ENCODE data around the gene IPO4. TPM values are rescaled to one million over a fixed set of nuclear protein-coding genes. Genes with fewer than 3 reads are reported as not detected.

Gene IPO4
- total and polyA plus RNA-seq, 9 of the 15 experiments (the other 6 are each of a cell fraction or from before 2014, with no cell fraction given) = 7.3 to 122 (median 31.8) TPM

DNA sequence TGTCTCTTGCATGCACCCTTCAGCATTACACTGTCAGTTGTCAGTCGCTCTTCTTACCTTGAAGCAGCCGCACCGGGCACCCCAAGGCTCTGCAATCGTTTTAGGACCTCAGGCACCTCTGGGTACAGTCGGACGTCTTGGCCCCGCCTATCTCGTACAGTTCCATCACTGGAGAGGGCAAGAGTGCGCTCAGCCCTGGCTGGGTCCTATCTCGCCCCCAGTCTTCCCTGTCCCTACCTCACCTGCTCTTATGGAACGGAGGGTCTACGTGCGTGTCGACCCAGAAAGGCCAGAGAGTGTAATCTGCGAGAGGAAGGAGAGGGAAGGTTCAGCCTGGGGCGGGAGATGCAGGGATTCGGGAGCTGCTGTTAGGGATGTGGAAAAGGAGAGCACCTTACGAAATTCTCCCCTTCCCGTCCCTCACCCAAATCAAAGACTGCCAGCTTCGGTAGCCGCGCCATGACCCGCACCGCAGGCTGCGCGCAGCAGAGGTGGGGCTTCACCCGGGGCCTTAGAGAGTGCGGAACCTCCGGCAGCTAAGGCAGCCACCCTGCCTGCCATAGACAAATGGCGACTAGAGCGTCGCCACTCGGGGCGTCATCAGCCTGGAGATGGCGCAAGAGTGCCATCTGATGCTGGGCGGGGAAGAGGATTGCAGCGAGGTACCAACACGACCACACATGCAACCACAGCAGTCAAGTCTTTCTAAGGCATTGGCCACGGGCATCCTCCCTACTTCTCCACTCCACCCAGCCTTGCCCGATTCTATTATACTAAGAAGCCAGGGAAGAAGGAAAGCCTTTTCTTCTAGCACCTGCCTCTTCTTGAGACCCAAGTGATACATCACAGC is 27.1 kb upstream of the IPO4 start, which contains the start of gene MDP1 (continued):
- no peak for TF ChIP-seq CHD1 (IDR thresholded peaks at IDR 0.05; ENCODE audit: low read length)
- peak; percentile 74 for TF ChIP-seq HMGN3 (IDR thresholded peaks at IDR 0.05; ENCODE audit: borderline replicate concordance, extremely low read depth, insufficient read length, low read depth, low read length)
- TF ChIP-seq NEUROD1 (IDR thresholded peaks at IDR 0.05; ENCODE audit: borderline replicate concordance, low read depth, low read length, partially characterized antibody) = no peak
- no peak for TF ChIP-seq MTA1 (IDR thresholded peaks at IDR 0.05; ENCODE audit: borderline replicate concordance)
- TF ChIP-seq KDM4B (IDR thresholded peaks at IDR 0.05; ENCODE audit: borderline replicate concordance in 2 of 2, low read depth in 1 of 2) = no peak
- no peak for TF ChIP-seq MEF2A (IDR thresholded peaks at IDR 0.05; ENCODE audit: control insufficient read depth, low read depth, low read length)
- TF ChIP-seq ZBTB17 (CRISPR knock-in tag; IDR thresholded peaks at IDR 0.05) = no peak
- no peak for TF ChIP-seq ARHGAP35 (IDR thresholded peaks at IDR 0.05; ENCODE audit: partially characterized antibody)
- TF ChIP-seq ZFP30 (CRISPR knock-in tag; IDR thresholded peaks at IDR 0.05; ENCODE audit: borderline replicate concordance) = no peak
- TF ChIP-seq ZNF354B (CRISPR knock-in tag; IDR thresholded peaks at IDR 0.05) = no peak
- no peak for TF ChIP-seq HEY1 (CRISPR knock-in tag; IDR thresholded peaks at IDR 0.05; ENCODE audit: borderline replicate concordance)
- TF ChIP-seq CHD2 (IDR thresholded peaks at IDR 0.05; ENCODE audit: low read depth, low read length) = no peak
- TF ChIP-seq ARID2 (IDR thresholded peaks at IDR 0.05) = no peak
- TF ChIP-seq, protein P1, sequence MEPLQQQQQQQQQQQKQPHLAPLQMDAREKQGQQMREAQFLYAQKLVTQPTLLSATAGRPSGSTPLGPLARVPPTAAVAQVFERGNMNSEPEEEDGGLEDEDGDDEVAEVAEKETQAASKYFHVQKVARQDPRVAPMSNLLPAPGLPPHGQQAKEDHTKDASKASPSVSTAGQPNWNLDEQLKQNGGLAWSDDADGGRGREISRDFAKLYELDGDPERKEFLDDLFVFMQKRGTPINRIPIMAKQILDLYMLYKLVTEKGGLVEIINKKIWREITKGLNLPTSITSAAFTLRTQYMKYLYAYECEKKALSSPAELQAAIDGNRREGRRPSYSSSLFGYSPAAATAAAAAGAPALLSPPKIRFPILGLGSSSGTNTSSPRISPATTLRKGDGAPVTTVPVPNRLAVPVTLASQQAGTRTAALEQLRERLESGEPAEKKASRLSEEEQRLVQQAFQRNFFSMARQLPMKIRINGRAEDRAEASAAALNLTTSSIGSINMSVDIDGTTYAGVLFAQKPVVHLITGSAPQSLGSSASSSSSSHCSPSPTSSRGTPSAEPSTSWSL (CRISPR knock-in tag; IDR thresholded peaks at IDR 0.05; ENCODE audit: borderline replicate concordance) = no peak
- TF ChIP-seq, protein P2, sequence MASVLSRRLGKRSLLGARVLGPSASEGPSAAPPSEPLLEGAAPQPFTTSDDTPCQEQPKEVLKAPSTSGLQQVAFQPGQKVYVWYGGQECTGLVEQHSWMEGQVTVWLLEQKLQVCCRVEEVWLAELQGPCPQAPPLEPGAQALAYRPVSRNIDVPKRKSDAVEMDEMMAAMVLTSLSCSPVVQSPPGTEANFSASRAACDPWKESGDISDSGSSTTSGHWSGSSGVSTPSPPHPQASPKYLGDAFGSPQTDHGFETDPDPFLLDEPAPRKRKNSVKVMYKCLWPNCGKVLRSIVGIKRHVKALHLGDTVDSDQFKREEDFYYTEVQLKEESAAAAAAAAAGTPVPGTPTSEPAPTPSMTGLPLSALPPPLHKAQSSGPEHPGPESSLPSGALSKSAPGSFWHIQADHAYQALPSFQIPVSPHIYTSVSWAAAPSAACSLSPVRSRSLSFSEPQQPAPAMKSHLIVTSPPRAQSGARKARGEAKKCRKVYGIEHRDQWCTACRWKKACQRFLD (CRISPR knock-in tag; IDR thresholded peaks at IDR 0.05) = no peak
- no peak for TF ChIP-seq MEF2D (tag; conservative IDR thresholded peaks at IDR 0.05; ENCODE audit: low read depth)
- TF ChIP-seq RBM39 (optimal IDR thresholded peaks at IDR 0.05; ENCODE audit: low read depth, low read length) = no peak
- no peak for TF ChIP-seq RERE (CRISPR knock-in tag; IDR thresholded peaks at IDR 0.05; ENCODE audit: borderline replicate concordance)
- no peak for TF ChIP-seq EGR1 (conservative IDR thresholded peaks at IDR 0.05)
- no peak for TF ChIP-seq LCOR (CRISPR knock-in tag; IDR thresholded peaks at IDR 0.05)
